IMR-90 (cell line): ENCODE results near the gene MCTP1.

Experiments used
- CEBPB ChIP-seq: IDR thresholded peaks from 2 replicates; pipeline ENCODE4 v1.6.1; 2012; ENCODE audit warnings: low read depth, low read length, improper control_type of control experiment
- FOS ChIP-seq: fragments of 150-350 bp; IDR thresholded peaks from 2 replicates; pipeline ENCODE4 v1.6.1; 2016; ENCODE audit warnings: low read depth, low read length
- MAFK ChIP-seq: IDR thresholded peaks from 2 replicates; pipeline ENCODE4 v1.6.1; 2012; ENCODE audit warnings: low read depth, low read length, improper control_type of control experiment
- MXI1 ChIP-seq: IDR thresholded peaks from 2 replicates; pipeline ENCODE4 v1.6.1; 2012; ENCODE audit warnings: low read depth, mild to moderate bottlenecking, low read length, moderate library complexity, borderline replicate concordance
- POLR2A ChIP-seq: IDR thresholded peaks from 2 replicates; pipeline ENCODE4 v1.6.1; 2012; ENCODE audit warnings: mild to moderate bottlenecking, low read depth, low read length
- RAD21 ChIP-seq: IDR thresholded peaks from 2 replicates; pipeline ENCODE4 v1.6.1; 2012; ENCODE audit warnings: low read length, improper control_type of control experiment
- SMC3 ChIP-seq: fragments of 150-350 bp; IDR thresholded peaks from 2 replicates; pipeline ENCODE4 v1.6.1; 2016; ENCODE audit warnings: low read depth, mild to moderate bottlenecking, antibody characterized with exemption, low read length, moderate library complexity
- TF ChIP-seq, protein P1 (sequence below): conservative IDR thresholded peaks from 2 replicates; pipeline ENCODE4 v1.5.1; 2012; ENCODE audit warnings: mild to moderate bottlenecking, low read depth, low read length, improper control_type of control experiment

DNA sequence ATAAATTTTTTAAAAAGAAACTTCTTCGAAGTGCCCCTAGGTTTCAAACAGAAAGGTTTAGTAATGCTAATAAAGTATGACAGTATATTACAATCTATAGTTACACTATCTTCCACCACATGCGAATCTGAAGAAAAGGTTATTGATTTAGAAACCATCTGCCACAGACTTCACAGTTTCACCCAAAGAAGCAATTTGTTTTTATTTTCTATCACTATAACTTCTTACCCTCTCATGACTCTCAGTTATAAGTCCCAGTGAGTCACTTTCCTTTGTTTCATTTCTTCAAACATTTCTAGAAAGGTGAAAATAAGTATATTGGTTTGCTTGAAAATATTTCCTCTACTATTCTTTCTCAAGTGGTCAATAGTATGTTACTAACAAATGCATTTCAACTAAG, 93.6 kb downstream of the MCTP1 start:
- TF ChIP-seq, protein P1, sequence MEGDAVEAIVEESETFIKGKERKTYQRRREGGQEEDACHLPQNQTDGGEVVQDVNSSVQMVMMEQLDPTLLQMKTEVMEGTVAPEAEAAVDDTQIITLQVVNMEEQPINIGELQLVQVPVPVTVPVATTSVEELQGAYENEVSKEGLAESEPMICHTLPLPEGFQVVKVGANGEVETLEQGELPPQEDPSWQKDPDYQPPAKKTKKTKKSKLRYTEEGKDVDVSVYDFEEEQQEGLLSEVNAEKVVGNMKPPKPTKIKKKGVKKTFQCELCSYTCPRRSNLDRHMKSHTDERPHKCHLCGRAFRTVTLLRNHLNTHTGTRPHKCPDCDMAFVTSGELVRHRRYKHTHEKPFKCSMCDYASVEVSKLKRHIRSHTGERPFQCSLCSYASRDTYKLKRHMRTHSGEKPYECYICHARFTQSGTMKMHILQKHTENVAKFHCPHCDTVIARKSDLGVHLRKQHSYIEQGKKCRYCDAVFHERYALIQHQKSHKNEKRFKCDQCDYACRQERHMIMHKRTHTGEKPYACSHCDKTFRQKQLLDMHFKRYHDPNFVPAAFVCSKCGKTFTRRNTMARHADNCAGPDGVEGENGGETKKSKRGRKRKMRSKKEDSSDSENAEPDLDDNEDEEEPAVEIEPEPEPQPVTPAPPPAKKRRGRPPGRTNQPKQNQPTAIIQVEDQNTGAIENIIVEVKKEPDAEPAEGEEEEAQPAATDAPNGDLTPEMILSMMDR = no peak
- TF ChIP-seq SMC3 (no peak), POLR2A (no peak), MAFK (no peak), RAD21 (no peak), CEBPB (no peak), MXI1 (no peak), FOS (no peak)
